Aorta (tissue), 5 donors: Measurements from ENCODE around the gene SERHL2. TPM values are rescaled to one million over a fixed set of nuclear protein-coding genes. Genes with fewer than 3 reads are reported as not detected.
"Not testable (repeated sequence)": the region's sequence is repeated elsewhere in the genome, so short reads cannot be mapped to it uniquely, and the experiment has no call there.

Source experiments
- ATAC-seq: fragments of 200-7000 bp; cut with Tn5 transposase; one replicate; pipeline ENCODE4 v1.9.1; 2022; ENCODE audit warnings: moderate library complexity; ENCODE audit not compliant: low FRiP score
- DNase-seq, 2 donors: peaks; one replicate each; pipeline ENCODE4 v3.0.0-alpha.2; 2020
- H3K27ac ChIP-seq, 2 donors: one replicate each; pipeline ENCODE4 v1.5.1; 2013; ENCODE audit warnings: low read length in 2 of 2, mild to moderate bottlenecking in 2 of 2, moderate library complexity in 2 of 2, control low read depth in 1 of 2, inconsistent platforms in 1 of 2, low read depth in 1 of 2
- H3K27me3 ChIP-seq, 2 donors: one replicate each; pipeline ENCODE4 v1.6.1; 2013; ENCODE audit warnings: control low read depth in 1 of 2, low read length in 1 of 2, mild to moderate bottlenecking in 1 of 2, moderate library complexity in 1 of 2; ENCODE audit not compliant: insufficient read depth in 2 of 2, control insufficient read depth in 1 of 2
- H3K36me3 ChIP-seq, 2 donors: one replicate each; pipeline ENCODE4 v1.6.1; 2013; ENCODE audit warnings: control low read depth in 1 of 2, low read length in 1 of 2, mild to moderate bottlenecking in 1 of 2; ENCODE audit not compliant: insufficient read depth in 2 of 2, control insufficient read depth in 1 of 2
- H3K4me1 ChIP-seq, 2 donors: one replicate each; pipeline ENCODE4 v1.6.1; 2013; ENCODE audit warnings: low read length in 2 of 2, control low read depth in 1 of 2, mild to moderate bottlenecking in 1 of 2, moderate library complexity in 1 of 2; ENCODE audit not compliant: insufficient read depth in 2 of 2, control insufficient read depth in 1 of 2
- H3K4me3 ChIP-seq, 2 donors: one replicate each; pipeline ENCODE4 v1.5.1; 2013; ENCODE audit warnings: low read length in 2 of 2, control low read depth in 1 of 2, mild to moderate bottlenecking in 1 of 2
- H3K9me3 ChIP-seq: one replicate; pipeline ENCODE4 v1.6.1; 2013; ENCODE audit warnings: mild to moderate bottlenecking, low read length; ENCODE audit not compliant: control insufficient read depth
- WGBS, 2 donors: extraction: QIAGEN DNeasy Blood & Tissue Kit; methylation state at CpG; one replicate each; pipeline ENCODE4 v1.1.7; 2013; 5-methylcytosine and 5-hydroxymethylcytosine counted together
- intact Hi-C, 2 donors: fragments of 100-400 bp; cut with DNase I; formaldehyde crosslinking; loops; one replicate each; pipeline versions ENCODE4 v1.14.2 to v1.15.0; 2022
- long read RNA-seq, 2 donors: library from polyadenylated mRNA; unstranded; transcript quantifications; one replicate each; pipeline ENCODE4 v2.0.0, GENCODE V29; 2020 to 2021
- polyA plus RNA-seq, 2 donors: library from polyadenylated mRNA; stranded (reverse); fragments of 200-250 nt; gene quantifications; one replicate each; pipeline ENCODE4 v1.2.3, GENCODE V29; 2013
- total RNA-seq, 2 donors: library from RNA; stranded (reverse); fragmentation: NEBNext Ultra II Directional; extraction: Animal tissue kit (Norgen Biotek cat#: 25700); gene quantifications; one replicate each; pipeline ENCODE4 v1.2.1, GENCODE V29; 2021
- donor health status: healthy with polysubstance abuse.
- donor health status: Bipolar disorder and iron deficiency.
- donor health status: DM: no; HTN: no; CAD: no.
- donor health status: DM: no; HTN: no; CAD: no.
- donor health status: DM: yes; HTN: yes; CAD: no.

SERHL2 gene, protein sequence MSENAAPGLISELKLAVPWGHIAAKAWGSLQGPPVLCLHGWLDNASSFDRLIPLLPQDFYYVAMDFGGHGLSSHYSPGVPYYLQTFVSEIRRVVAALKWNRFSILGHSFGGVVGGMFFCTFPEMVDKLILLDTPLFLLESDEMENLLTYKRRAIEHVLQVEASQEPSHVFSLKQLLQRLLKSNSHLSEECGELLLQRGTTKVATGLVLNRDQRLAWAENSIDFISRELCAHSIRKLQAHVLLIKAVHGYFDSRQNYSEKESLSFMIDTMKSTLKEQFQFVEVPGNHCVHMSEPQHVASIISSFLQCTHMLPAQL
- total RNA-seq = 1 to 10 TPM; 2.0 to 2.9 TPM
- polyA plus RNA-seq = 1 to 10 TPM; 1.6 to 4.2 TPM
- long read RNA-seq, donor 1, partial matches to known transcripts = 0 of 21 reads
- long read RNA-seq, donor 1, other reads (novel, unspliced or antisense) = 21 of 21 reads
- long read RNA-seq, donor 2, partial matches to known transcripts = 0 of 17 reads
- long read RNA-seq, donor 2, other reads (novel, unspliced or antisense) = 17 of 17 reads

- no peaks in the 10 kb centered on the region for H3K9me3 ChIP-seq
- no peaks in the 10 kb centered on the region for H3K27me3 ChIP-seq
- no peaks in the 10 kb centered on the region for H3K36me3 ChIP-seq
- ATAC-seq (peak; percentile 95), DNase-seq (peak; percentile 92 to 96)
- no peaks in the 10 kb centered on the region for H3K4me1 ChIP-seq
- intact Hi-C loops = no loop called here
- 2 to 3% methylated on average over 13 to 75 of the region's 75 CpGs for WGBS, 2 donors
- H3K27ac ChIP-seq = no peak within 1 kb of the TSS
- peak within 1 kb of the TSS; percentile 4 to 34 for H3K4me3 ChIP-seq
These were observed at the start of gene SERHL2 for GRCh38 chr22:42553475-42554361. SERHL2 (plus strand) TSS chr22:42553956; CDS start chr22:42554021, 65 bp downstream.

DNA sequence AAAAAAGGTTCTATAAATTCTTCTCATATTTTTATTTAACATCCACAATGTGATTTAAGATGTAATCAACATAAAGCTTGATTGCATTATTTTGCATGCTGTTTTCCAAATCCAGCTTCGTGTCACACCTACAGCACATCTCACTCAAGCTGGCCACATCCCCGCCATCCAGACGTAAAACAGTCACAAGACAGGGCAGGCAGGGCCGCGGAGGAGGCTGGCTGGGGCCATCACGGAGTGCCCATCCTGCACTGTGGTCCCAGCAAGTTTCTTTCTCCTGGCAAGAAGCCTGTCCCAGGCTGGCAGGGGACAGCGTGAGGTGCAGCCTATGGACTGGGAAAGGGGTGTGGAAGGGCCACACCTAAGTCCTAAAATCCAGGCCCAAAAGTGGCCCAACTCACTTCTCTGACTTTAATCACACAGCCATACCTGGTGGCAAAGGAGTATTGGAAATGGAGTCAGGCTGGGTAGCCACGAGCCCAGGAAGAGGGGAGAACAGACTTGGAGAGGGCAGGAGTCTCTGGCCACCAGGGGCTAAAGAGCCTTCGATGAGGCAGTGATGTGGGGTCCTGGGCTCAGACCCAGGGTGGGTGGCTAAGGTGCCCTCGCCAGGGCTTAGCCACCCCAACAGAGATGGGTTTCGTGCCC, 45.3 kb upstream of the SERHL2 start:
- not testable (repeated sequence) for H3K27ac ChIP-seq, H3K9me3 ChIP-seq
- WGBS, 2 donors = 49 to 54% methylated on average over 7 to 11 of the region's 11 CpGs

DNA sequence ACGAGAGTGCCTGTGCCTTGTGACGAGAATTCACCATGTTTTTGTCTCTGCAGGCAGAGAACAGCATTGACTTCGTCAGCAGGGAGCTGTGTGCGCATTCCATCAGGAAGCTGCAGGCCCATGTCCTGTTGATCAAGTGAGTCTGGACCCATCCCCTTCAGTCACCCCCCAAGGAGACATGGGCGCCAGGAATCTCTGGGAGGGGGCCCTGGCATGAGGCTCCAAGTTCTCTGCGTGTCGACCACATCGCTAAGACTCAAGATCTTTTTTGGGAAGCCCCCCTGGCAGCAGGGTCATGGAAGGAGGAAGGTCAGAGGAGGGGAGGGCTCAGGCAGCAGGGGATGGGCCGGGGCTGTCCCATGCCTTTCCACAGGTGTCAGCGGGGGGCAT, 44.8 kb upstream of the SERHL2 start:
- intact Hi-C loops, DNase-seq, H3K27ac ChIP-seq, H3K4me1 ChIP-seq, H3K27me3 ChIP-seq, ATAC-seq, H3K9me3 ChIP-seq, H3K4me3 ChIP-seq, H3K36me3 ChIP-seq: not testable (repeated sequence)
- WGBS, 2 donors = 41 to 66% methylated on average over 6 to 10 of the region's 10 CpGs

More for the DNA sequence above, 45.3 kb upstream of the SERHL2 start:
- DNase-seq, ATAC-seq, H3K4me1 ChIP-seq, intact Hi-C loops, H3K4me3 ChIP-seq, H3K36me3 ChIP-seq, H3K27me3 ChIP-seq: not testable (repeated sequence)

GRCh38 chr22:42509548-42509947, 44.2 kb upstream of the SERHL2 start:
- Histone ChIP-seq H3K4me3 (no peak overlapping the region), H3K9me3 (no peaks in the 10 kb centered on the region), H3K27me3 (no peaks in the 10 kb centered on the region), H3K36me3 (no peaks in the 10 kb centered on the region), H3K27ac (no peak overlapping the region), H3K4me1 (no peaks in the 10 kb centered on the region)
- intact Hi-C loops = no loop called here
- WGBS, 2 donors = 81 to 86% methylated on average over 9 to 15 of the region's 15 CpGs
- no peak for DNase-seq
- ATAC-seq = no peak

GRCh38 chr22:42511401-42511891, 42.3 kb upstream of the SERHL2 start:
- Histone ChIP-seq H3K27ac (no peak overlapping the region), H3K36me3 (no peaks in the 10 kb centered on the region), H3K4me3 (no peak overlapping the region), H3K27me3 (no peaks in the 10 kb centered on the region), H3K4me1 (no peaks in the 10 kb centered on the region), H3K9me3 (no peaks in the 10 kb centered on the region)
- 77 to 89% methylated on average over 7 to 10 of the region's 10 CpGs for WGBS, 2 donors
- DNase-seq (peak in 1 of 2 donors; percentile 75), ATAC-seq (no peak)
- intact Hi-C loops = no loop called here

DNA sequence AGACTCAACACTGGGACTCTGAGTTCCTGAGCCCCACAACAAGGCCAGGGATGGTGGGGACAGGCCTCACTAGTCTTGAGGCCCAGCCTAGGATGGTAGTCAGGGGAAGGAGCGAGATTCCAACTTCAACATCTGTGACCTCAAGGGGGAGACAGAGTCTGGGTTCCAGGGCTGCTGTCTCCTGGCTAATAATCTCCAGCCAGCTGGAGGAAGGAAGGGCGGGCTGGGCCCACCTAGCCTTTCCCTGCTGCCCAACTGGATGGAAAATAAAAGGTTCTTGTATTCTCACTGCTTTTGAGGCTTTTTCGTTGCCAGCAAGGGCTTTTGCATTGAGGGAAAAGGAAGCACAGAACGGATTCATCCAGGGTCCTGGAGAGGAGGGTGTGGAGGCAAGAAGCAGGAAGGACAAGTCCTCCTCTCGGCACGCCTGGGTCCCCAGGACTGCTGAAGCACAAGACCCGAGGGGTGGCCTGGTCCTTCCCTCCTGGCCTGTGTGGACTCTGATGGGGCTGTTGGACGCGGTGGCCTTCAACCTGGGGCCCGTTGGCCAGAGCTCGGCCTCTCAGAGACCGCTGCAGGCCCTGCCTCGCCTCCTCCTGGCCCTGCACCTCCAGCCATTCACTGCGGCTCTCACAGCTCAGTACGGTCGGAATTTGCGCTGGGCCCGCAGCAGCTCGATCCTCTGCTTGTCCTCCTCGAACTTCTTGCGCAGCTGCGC, 41.3 kb upstream of the SERHL2 start:
- H3K27me3 ChIP-seq, ATAC-seq, H3K36me3 ChIP-seq, H3K4me1 ChIP-seq, DNase-seq, intact Hi-C loops, H3K4me3 ChIP-seq, H3K9me3 ChIP-seq, H3K27ac ChIP-seq: not testable (repeated sequence)
- 84 to 91% methylated on average over 11 to 22 of the region's 22 CpGs for WGBS, 2 donors

DNA sequence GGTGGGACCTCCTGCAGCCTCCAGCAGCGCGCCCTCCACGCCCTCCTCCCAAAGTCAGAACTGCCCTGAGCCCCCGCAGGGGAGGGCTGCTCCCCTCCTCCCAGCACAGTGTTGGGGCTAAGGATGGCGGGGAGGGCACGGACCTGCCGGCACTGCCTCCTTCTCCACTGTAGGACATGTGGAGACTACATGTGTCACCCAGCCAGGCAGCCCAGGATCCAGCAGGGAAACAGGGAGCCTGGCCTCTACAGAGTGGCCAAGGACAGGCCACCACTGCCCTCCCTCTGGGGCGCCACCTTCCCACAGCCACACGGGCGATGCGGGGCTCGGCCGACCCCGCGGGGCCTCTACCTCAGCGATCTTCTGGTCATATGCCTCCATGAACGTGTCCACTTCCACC, 39.4 kb upstream of the SERHL2 start:
- H3K9me3 ChIP-seq, DNase-seq, ATAC-seq, H3K27me3 ChIP-seq, H3K36me3 ChIP-seq, H3K4me3 ChIP-seq, H3K27ac ChIP-seq, H3K4me1 ChIP-seq, intact Hi-C loops: not testable (repeated sequence)
- WGBS, 2 donors = 86 to 91% methylated on average over 10 to 17 of the region's 17 CpGs

- intact Hi-C loops, H3K4me1 ChIP-seq, ATAC-seq, H3K4me3 ChIP-seq, H3K27ac ChIP-seq, H3K36me3 ChIP-seq, H3K9me3 ChIP-seq, H3K27me3 ChIP-seq, DNase-seq: not testable (repeated sequence)
- WGBS, 2 donors = 76 to 88% methylated on average over 4 to 8 of the region's 8 CpGs
These were observed 38.5 kb upstream of the SERHL2 start for GRCh38 chr22:42515304-42515703.
